HepG2 (cell line): Measurements from ENCODE around the gene SYNE3. TPM values are rescaled to one million over a fixed set of nuclear protein-coding genes. Genes with fewer than 3 reads are reported as not detected.

Source experiments
- ATRX ChIP-seq: sonication (generic); formaldehyde crosslinking; IDR thresholded peaks from 2 replicates; pipeline ENCODE4 v1.4.0; 2020; ENCODE audit warnings: missing genetic modification reagents, borderline replicate concordance
- ESRRA ChIP-seq: sonication (generic); formaldehyde crosslinking; IDR thresholded peaks from 2 replicates; pipeline ENCODE4 v1.5.1; 2020; ENCODE audit warnings: mild to moderate bottlenecking, low read depth, missing genetic modification reagents
- FOXJ3 ChIP-seq: sonication (generic); formaldehyde crosslinking; IDR thresholded peaks from 2 replicates; pipeline ENCODE4 v1.4.0; 2020; ENCODE audit warnings: missing genetic modification reagents, mild to moderate bottlenecking, borderline replicate concordance
- ISX ChIP-seq: sonication (generic); formaldehyde crosslinking; conservative IDR thresholded peaks from 2 replicates; pipeline ENCODE4 v1.5.0; 2020; ENCODE audit warnings: missing genetic modification reagents
- MEIS1 ChIP-seq: sonication (generic); formaldehyde crosslinking; IDR thresholded peaks from 2 replicates; pipeline ENCODE4 v1.9.0; 2021; ENCODE audit warnings: mild to moderate bottlenecking, missing genetic modification reagents, moderate library complexity, borderline replicate concordance
- NFYB ChIP-seq: sonication (generic); formaldehyde crosslinking; IDR thresholded peaks from 2 replicates; pipeline ENCODE4 v1.4.0; 2020; ENCODE audit warnings: missing genetic modification reagents
- PPARG ChIP-seq: conservative IDR thresholded peaks from 2 replicates; pipeline ENCODE4 v1.6.1; 2016; ENCODE audit warnings: missing biosample characterization, missing genetic modification reagents
- PRMT3 ChIP-seq: sonication (generic); formaldehyde crosslinking; IDR thresholded peaks from 2 replicates; pipeline ENCODE4 v1.8.1; 2022; ENCODE audit warnings: low read depth, mild to moderate bottlenecking, moderate library complexity, missing genetic modification reagents, borderline replicate concordance
- ZNF143 ChIP-seq: sonication (generic); formaldehyde crosslinking; IDR thresholded peaks from 2 replicates; pipeline ENCODE4 v1.4.0; 2020; ENCODE audit warnings: missing genetic modification reagents
- ZNF263 ChIP-seq: sonication (generic); formaldehyde crosslinking; IDR thresholded peaks from 2 replicates; pipeline ENCODE4 v1.4.0; 2020; ENCODE audit warnings: missing genetic modification reagents
- ZNF264 ChIP-seq: sonication (generic); formaldehyde crosslinking; IDR thresholded peaks from 2 replicates; pipeline ENCODE4 v1.4.0; 2020; ENCODE audit warnings: missing genetic modification reagents
- ZNF629 ChIP-seq: sonication (generic); formaldehyde crosslinking; conservative IDR thresholded peaks from 2 replicates; pipeline ENCODE4 v1.5.0; 2020; ENCODE audit warnings: missing genetic modification reagents
- ZSCAN9 ChIP-seq: IDR thresholded peaks from 2 replicates; pipeline ENCODE4 v1.6.1; 2016; ENCODE audit warnings: borderline replicate concordance
- polyA plus RNA-seq, 8 experiments: library from polyadenylated mRNA; depleted of rRNA in 3 of 8; stranded (reverse) in 7 of 8; unstranded in 1 of 8; fragments of >200 nt; fragmentation: Illumina TruSeq in 4 of 8; extraction: Trizol in 4 of 8; gene quantifications; 2 replicates each; pipeline versions ENCODE4 v1.2.1 to v1.2.3, GENCODE V29; 2011 to 2016; ENCODE audit warnings: low read depth in 4 of 8, missing spikeins in 1 of 8, mixed read lengths in 1 of 8; ENCODE audit not compliant: insufficient read depth in 1 of 8
- total RNA-seq, 5 experiments: library from RNA; depleted of rRNA; stranded (reverse); fragments of >200 nt; fragmentation: Illumina TruSeq; extraction: Trizol; gene quantifications; 2 replicates each; pipeline ENCODE4 v1.2.3, GENCODE V29; 2016; ENCODE audit warnings: low read depth in 1 of 5
- TF ChIP-seq, protein P1 (sequence below): sonication (generic); formaldehyde crosslinking; IDR thresholded peaks from 2 replicates; pipeline ENCODE4 v1.4.0; 2020; ENCODE audit warnings: mild to moderate bottlenecking, missing genetic modification reagents
- TF ChIP-seq, protein P2 (sequence below): sonication (generic); formaldehyde crosslinking; IDR thresholded peaks from 2 replicates; pipeline ENCODE4 v1.4.0; 2020; ENCODE audit warnings: low read depth, mild to moderate bottlenecking, missing genetic modification reagents
- TF ChIP-seq, protein P3 (sequence below): sonication (generic); formaldehyde crosslinking; IDR thresholded peaks from 2 replicates; pipeline ENCODE4 v1.5.1; 2020; ENCODE audit warnings: missing genetic modification reagents, mild to moderate bottlenecking, borderline replicate concordance
- TF ChIP-seq, protein P4 (sequence below): sonication (generic); formaldehyde crosslinking; IDR thresholded peaks from 2 replicates; pipeline ENCODE4 v1.5.0; 2020; ENCODE audit warnings: missing genetic modification reagents
- TF ChIP-seq, protein P5 (sequence below): sonication (generic); formaldehyde crosslinking; IDR thresholded peaks from 2 replicates; pipeline ENCODE4 v1.5.1; 2020; ENCODE audit warnings: missing genetic modification reagents, mild to moderate bottlenecking, borderline replicate concordance
- TF ChIP-seq, protein P6 (sequence below): sonication (generic); formaldehyde crosslinking; IDR thresholded peaks from 2 replicates; pipeline ENCODE4 v1.5.0; 2020; ENCODE audit warnings: missing genetic modification reagents
- TF ChIP-seq, protein P7 (sequence below): sonication (generic); formaldehyde crosslinking; IDR thresholded peaks from 2 replicates; pipeline ENCODE4 v1.4.0; 2020; ENCODE audit warnings: missing genetic modification reagents, mild to moderate bottlenecking, borderline replicate concordance

SYNE3 gene
- total and polyA plus RNA-seq, 2 of the 13 experiments (the other 11 are each of a cell fraction or from before 2014, with no cell fraction given): 7.8 to 8.0 TPM

DNA sequence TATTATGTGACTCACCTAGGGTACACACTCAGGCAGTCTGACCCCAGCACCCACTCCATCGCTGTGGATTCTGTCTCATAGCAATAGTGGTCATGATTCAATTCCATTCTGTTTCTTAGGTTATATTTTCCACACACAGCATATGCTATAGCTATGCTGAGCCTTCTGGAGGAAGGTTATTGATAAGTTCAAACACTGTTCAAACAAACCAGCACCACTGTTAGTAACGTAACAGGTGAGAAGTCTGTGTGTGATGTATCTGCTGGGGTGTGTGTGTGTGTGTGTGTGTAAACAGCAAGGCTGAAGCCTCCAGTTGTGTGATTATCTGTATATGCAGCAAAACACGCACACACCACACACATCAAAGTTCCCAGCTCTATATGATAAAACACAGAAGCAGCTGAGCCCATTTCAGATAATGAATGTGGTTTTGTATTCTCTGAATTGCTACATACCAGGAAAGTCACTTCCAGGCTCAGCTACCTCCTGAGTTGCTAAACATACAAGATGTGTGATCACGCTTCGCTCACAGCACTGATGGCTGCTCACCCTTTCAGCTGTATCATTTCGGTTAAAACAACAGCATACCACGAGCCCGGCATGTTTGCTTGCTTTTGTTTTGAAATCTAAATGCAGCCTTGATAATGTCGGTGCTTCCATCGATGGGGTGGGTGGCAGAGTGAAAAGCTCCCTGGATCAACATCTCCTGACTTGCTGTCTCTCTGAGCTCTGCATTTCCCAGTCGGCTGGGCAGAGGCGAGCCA lies 6.8 kb upstream of the SYNE3 start (continued):
- no peak for TF ChIP-seq PRMT3 (CRISPR knock-in tag)
- TF ChIP-seq MEIS1 (CRISPR knock-in tag): no peak
- no peak for TF ChIP-seq ISX (CRISPR knock-in tag)
- TF ChIP-seq, protein P1, sequence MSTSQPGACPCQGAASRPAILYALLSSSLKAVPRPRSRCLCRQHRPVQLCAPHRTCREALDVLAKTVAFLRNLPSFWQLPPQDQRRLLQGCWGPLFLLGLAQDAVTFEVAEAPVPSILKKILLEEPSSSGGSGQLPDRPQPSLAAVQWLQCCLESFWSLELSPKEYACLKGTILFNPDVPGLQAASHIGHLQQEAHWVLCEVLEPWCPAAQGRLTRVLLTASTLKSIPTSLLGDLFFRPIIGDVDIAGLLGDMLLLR (CRISPR knock-in tag): no peak
- no peak for TF ChIP-seq NFYB (CRISPR knock-in tag)
- TF ChIP-seq ATRX (CRISPR knock-in tag): no peak
- TF ChIP-seq ZSCAN9 (CRISPR knock-in tag): no peak
- no peak for TF ChIP-seq ESRRA (CRISPR knock-in tag)
- TF ChIP-seq, protein P2, sequence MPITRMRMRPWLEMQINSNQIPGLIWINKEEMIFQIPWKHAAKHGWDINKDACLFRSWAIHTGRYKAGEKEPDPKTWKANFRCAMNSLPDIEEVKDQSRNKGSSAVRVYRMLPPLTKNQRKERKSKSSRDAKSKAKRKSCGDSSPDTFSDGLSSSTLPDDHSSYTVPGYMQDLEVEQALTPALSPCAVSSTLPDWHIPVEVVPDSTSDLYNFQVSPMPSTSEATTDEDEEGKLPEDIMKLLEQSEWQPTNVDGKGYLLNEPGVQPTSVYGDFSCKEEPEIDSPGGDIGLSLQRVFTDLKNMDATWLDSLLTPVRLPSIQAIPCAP (CRISPR knock-in tag): no peak
- TF ChIP-seq, protein P3, sequence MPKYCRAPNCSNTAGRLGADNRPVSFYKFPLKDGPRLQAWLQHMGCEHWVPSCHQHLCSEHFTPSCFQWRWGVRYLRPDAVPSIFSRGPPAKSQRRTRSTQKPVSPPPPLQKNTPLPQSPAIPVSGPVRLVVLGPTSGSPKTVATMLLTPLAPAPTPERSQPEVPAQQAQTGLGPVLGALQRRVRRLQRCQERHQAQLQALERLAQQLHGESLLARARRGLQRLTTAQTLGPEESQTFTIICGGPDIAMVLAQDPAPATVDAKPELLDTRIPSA (CRISPR knock-in tag): no peak
- TF ChIP-seq, protein P4, sequence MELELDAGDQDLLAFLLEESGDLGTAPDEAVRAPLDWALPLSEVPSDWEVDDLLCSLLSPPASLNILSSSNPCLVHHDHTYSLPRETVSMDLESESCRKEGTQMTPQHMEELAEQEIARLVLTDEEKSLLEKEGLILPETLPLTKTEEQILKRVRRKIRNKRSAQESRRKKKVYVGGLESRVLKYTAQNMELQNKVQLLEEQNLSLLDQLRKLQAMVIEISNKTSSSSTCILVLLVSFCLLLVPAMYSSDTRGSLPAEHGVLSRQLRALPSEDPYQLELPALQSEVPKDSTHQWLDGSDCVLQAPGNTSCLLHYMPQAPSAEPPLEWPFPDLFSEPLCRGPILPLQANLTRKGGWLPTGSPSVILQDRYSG: no peak
- 0 out of 2 replicates have a peak, but pooled peaks have one; percentile 44 for TF ChIP-seq ZNF264 (CRISPR knock-in tag)
- TF ChIP-seq, protein P5, sequence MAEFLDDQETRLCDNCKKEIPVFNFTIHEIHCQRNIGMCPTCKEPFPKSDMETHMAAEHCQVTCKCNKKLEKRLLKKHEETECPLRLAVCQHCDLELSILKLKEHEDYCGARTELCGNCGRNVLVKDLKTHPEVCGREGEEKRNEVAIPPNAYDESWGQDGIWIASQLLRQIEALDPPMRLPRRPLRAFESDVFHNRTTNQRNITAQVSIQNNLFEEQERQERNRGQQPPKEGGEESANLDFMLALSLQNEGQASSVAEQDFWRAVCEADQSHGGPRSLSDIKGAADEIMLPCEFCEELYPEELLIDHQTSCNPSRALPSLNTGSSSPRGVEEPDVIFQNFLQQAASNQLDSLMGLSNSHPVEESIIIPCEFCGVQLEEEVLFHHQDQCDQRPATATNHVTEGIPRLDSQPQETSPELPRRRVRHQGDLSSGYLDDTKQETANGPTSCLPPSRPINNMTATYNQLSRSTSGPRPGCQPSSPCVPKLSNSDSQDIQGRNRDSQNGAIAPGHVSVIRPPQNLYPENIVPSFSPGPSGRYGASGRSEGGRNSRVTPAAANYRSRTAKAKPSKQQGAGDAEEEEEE (CRISPR knock-in tag): no peak
- TF ChIP-seq FOXJ3: peak; percentile 82; the same call in 1 of the 2 replicates
- no peak; the same call in 1 of the 2 replicates for TF ChIP-seq ZNF263 (CRISPR knock-in tag)
- no peak for TF ChIP-seq ZNF143
- TF ChIP-seq, protein P6, sequence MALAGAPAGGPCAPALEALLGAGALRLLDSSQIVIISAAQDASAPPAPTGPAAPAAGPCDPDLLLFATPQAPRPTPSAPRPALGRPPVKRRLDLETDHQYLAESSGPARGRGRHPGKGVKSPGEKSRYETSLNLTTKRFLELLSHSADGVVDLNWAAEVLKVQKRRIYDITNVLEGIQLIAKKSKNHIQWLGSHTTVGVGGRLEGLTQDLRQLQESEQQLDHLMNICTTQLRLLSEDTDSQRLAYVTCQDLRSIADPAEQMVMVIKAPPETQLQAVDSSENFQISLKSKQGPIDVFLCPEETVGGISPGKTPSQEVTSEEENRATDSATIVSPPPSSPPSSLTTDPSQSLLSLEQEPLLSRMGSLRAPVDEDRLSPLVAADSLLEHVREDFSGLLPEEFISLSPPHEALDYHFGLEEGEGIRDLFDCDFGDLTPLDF (CRISPR knock-in tag): no peak
- no peak for TF ChIP-seq PPARG (CRISPR knock-in tag)
- TF ChIP-seq, protein P7, sequence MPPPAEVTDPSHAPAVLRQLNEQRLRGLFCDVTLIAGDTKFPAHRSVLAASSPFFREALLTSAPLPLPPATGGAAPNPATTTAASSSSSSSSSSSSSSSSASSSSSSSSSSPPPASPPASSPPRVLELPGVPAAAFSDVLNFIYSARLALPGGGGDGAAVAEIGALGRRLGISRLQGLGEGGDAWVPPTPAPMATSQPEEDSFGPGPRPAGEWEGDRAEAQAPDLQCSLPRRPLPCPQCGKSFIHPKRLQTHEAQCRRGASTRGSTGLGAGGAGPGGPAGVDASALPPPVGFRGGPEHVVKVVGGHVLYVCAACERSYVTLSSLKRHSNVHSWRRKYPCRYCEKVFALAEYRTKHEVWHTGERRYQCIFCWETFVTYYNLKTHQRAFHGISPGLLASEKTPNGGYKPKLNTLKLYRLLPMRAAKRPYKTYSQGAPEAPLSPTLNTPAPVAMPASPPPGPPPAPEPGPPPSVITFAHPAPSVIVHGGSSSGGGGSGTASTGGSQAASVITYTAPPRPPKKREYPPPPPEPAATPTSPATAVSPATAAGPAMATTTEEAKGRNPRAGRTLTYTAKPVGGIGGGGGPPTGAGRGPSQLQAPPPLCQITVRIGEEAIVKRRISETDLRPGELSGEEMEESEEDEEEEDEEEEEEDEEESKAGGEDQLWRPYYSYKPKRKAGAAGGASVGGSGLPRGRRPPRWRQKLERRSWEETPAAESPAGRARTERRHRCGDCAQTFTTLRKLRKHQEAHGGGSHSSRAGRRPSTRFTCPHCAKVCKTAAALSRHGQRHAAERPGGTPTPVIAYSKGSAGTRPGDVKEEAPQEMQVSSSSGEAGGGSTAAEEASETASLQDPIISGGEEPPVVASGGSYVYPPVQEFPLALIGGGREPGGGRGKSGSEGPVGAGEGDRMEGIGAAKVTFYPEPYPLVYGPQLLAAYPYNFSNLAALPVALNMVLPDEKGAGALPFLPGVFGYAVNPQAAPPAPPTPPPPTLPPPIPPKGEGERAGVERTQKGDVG (CRISPR knock-in tag): no peak; the same call in 1 of the 2 replicates
- TF ChIP-seq ZNF629 (CRISPR knock-in tag): peak; percentile 61
